Neuron (in vitro differentiated cells): ENCODE results near the gene MKLN1.
"Not testable (repeated sequence)": the region's sequence is repeated elsewhere in the genome, so short reads cannot be mapped to it uniquely, and the experiment has no call there.

ENCODE experiments used
- H2AFZ ChIP-seq: one replicate; pipeline ENCODE4 v1.6.1; 2013; ENCODE audit warnings: low read depth, mild to moderate bottlenecking, inconsistent platforms, low read length, moderate library complexity
- H3K27me3 ChIP-seq: one replicate; pipeline ENCODE4 v1.6.1; 2013; ENCODE audit warnings: low read length; ENCODE audit not compliant: insufficient read depth
- H3K36me3 ChIP-seq: one replicate; pipeline ENCODE4 v1.6.1; 2013; ENCODE audit warnings: low read length; ENCODE audit not compliant: insufficient read depth
- H3K4me1 ChIP-seq: one replicate; pipeline ENCODE4 v1.6.1; 2013; ENCODE audit warnings: low read length; ENCODE audit not compliant: insufficient read depth
- H3K4me3 ChIP-seq: 2 replicates; pipeline ENCODE4 v1.5.1; 2013; ENCODE audit warnings: mild to moderate bottlenecking, low read length, moderate library complexity
- H3K9me3 ChIP-seq: one replicate; pipeline ENCODE4 v1.6.1; 2013; ENCODE audit warnings: low read length

MKLN1 gene

GRCh38 chr7:131403322-131403721 is 75.6 kb downstream of the MKLN1 start:
- H3K9me3 ChIP-seq, result peaks cover 9% of the 10 kb centered on the region
- no peaks in the 10 kb centered on the region for H3K27me3 ChIP-seq
- no peaks in the 10 kb centered on the region for H3K4me1 ChIP-seq
- H3K36me3 ChIP-seq, result peaks cover 41% of the 10 kb centered on the region
- H2AFZ ChIP-seq, result no peak overlapping the region
- H3K4me3 ChIP-seq, result no peak overlapping the region

- Histone ChIP-seq H2AFZ (no peak overlapping the region), H3K4me3 (no peak overlapping the region), H3K9me3 (peaks cover 9% of the 10 kb centered on the region), H3K36me3 (peaks cover 35% of the 10 kb centered on the region), H3K27me3 (no peaks in the 10 kb centered on the region), H3K4me1 (no peaks in the 10 kb centered on the region)
These were observed 76.7 kb downstream of the MKLN1 start for GRCh38 chr7:131404226-131404911.

- H3K9me3 ChIP-seq, result peaks cover under 1% of the 10 kb centered on the region
- no peaks in the 10 kb centered on the region for H3K4me1 ChIP-seq
- H3K27me3 ChIP-seq, result no peaks in the 10 kb centered on the region
- no peak overlapping the region for H2AFZ ChIP-seq
- H3K36me3 ChIP-seq, result peaks cover 37% of the 10 kb centered on the region
- H3K4me3 ChIP-seq, result no peak overlapping the region
These were observed 81.6 kb downstream of the MKLN1 start for GRCh38 chr7:131409129-131409766.

GRCh38 chr7:131412031-131412430 is 84.4 kb downstream of the MKLN1 start:
- Histone ChIP-seq H3K4me3 (no peak overlapping the region), H3K4me1 (no peaks in the 10 kb centered on the region), H3K9me3 (no peaks in the 10 kb centered on the region), H3K27me3 (no peaks in the 10 kb centered on the region), H2AFZ (no peak overlapping the region), H3K36me3 (peaks cover 44% of the 10 kb centered on the region)

GRCh38 chr7:131413711-131414110 is 86.0 kb downstream of the MKLN1 start:
- Histone ChIP-seq H2AFZ (no peak overlapping the region), H3K4me3 (no peak overlapping the region), H3K4me1 (no peaks in the 10 kb centered on the region), H3K36me3 (peaks cover 51% of the 10 kb centered on the region), H3K9me3 (no peaks in the 10 kb centered on the region), H3K27me3 (no peaks in the 10 kb centered on the region)

GRCh38 chr7:131424219-131424822 is 96.6 kb downstream of the MKLN1 start:
- no peak overlapping the region for H3K4me3 ChIP-seq
- peaks cover 15% of the 10 kb centered on the region for H3K36me3 ChIP-seq
- H3K27me3 ChIP-seq, result no peaks in the 10 kb centered on the region
- H2AFZ ChIP-seq, result no peak overlapping the region
- H3K9me3 ChIP-seq, result no peaks in the 10 kb centered on the region
- H3K4me1 ChIP-seq, result peaks cover 3% of the 10 kb centered on the region

GRCh38 chr7:131425992-131426391 is 98.3 kb downstream of the MKLN1 start:
- peaks cover 3% of the 10 kb centered on the region for H3K4me1 ChIP-seq
- H3K36me3 ChIP-seq, result peaks cover 19% of the 10 kb centered on the region
- no peaks in the 10 kb centered on the region for H3K27me3 ChIP-seq

GRCh38 chr7:131430826-131431225 is 103.2 kb downstream of the MKLN1 start:
- H3K9me3 ChIP-seq, H2AFZ ChIP-seq, H3K4me1 ChIP-seq, H3K4me3 ChIP-seq, H3K27me3 ChIP-seq: not testable (repeated sequence)
- peaks cover 38% of the 10 kb centered on the region for H3K36me3 ChIP-seq

More at GRCh38 chr7:131425992-131426391, 98.3 kb downstream of the MKLN1 start:
- no peak overlapping the region for H2AFZ ChIP-seq
- no peak overlapping the region for H3K4me3 ChIP-seq
- no peaks in the 10 kb centered on the region for H3K9me3 ChIP-seq

GRCh38 chr7:131431289-131431688 is 103.6 kb downstream of the MKLN1 start:
- H3K4me3 ChIP-seq, result no peak overlapping the region
- H2AFZ ChIP-seq, result no peak overlapping the region
- peaks cover 38% of the 10 kb centered on the region for H3K36me3 ChIP-seq
- no peaks in the 10 kb centered on the region for H3K9me3 ChIP-seq
- H3K4me1 ChIP-seq, result no peaks in the 10 kb centered on the region
- H3K27me3 ChIP-seq, result no peaks in the 10 kb centered on the region

GRCh38 chr7:131431756-131432155 is 104.1 kb downstream of the MKLN1 start:
- Histone ChIP-seq H2AFZ (no peak overlapping the region), H3K4me1 (no peaks in the 10 kb centered on the region), H3K9me3 (no peaks in the 10 kb centered on the region), H3K27me3 (no peaks in the 10 kb centered on the region), H3K36me3 (peaks cover 38% of the 10 kb centered on the region), H3K4me3 (no peak overlapping the region)

- Histone ChIP-seq H2AFZ (no peak overlapping the region), H3K36me3 (peaks cover 45% of the 10 kb centered on the region), H3K9me3 (peaks cover 10% of the 10 kb centered on the region), H3K27me3 (no peaks in the 10 kb centered on the region), H3K4me1 (no peaks in the 10 kb centered on the region), H3K4me3 (no peak overlapping the region)
These were observed 108.7 kb downstream of the MKLN1 start for GRCh38 chr7:131436384-131436783.

GRCh38 chr7:131438969-131439368 is 111.3 kb downstream of the MKLN1 start:
- Histone ChIP-seq H2AFZ (no peak overlapping the region), H3K27me3 (no peaks in the 10 kb centered on the region), H3K9me3 (peaks cover 12% of the 10 kb centered on the region), H3K4me1 (no peaks in the 10 kb centered on the region), H3K4me3 (no peak overlapping the region), H3K36me3 (peaks cover 46% of the 10 kb centered on the region)

- H3K4me3 ChIP-seq, result no peak overlapping the region
- no peak overlapping the region for H2AFZ ChIP-seq
- peaks cover 50% of the 10 kb centered on the region for H3K36me3 ChIP-seq
- H3K4me1 ChIP-seq, result no peaks in the 10 kb centered on the region
- peaks cover 12% of the 10 kb centered on the region for H3K9me3 ChIP-seq
- no peaks in the 10 kb centered on the region for H3K27me3 ChIP-seq
These were observed 115.8 kb downstream of the MKLN1 start for GRCh38 chr7:131443496-131443895.
